IMR-90 (cell line): ENCODE measurements around the gene NET1. TPM values are rescaled to one million over a fixed set of nuclear protein-coding genes. Genes with fewer than 3 reads are reported as not detected.

Experiments
- ATAC-seq: fragments of 200-7000 bp; cut with Tn5 transposase; 2 replicates; pipeline ENCODE4 v1.9.1; 2020; ENCODE audit warnings: low read depth, mild to moderate bottlenecking, moderate library complexity
- BruUV-seq: library from RNA; stranded (reverse); fragments of 400-500 nt; replicated peaks from 2 replicates; lab custom pipeline; 2021; lab: Mats Ljungman, UMichigan
- CTCF ChIA-PET: fragments of 300-600 bp; formaldehyde crosslinking; extraction: SDS; loops from one replicate; lab custom pipeline; 2021; ENCODE audit warnings: antibody characterized with exemption; lab: Yijun Ruan, JAX
- POLR2A ChIA-PET: fragments of 300-600 bp; sonication (Branson Sonifier 250); formaldehyde crosslinking; loops from one replicate; lab custom pipeline; 2022; ENCODE audit warnings: antibody characterized with exemption; ENCODE audit not compliant: unreplicated experiment; lab: Charles Lee
- DNase-seq: peaks from one replicate; pipeline ENCODE4 v3.0.0; 2013
- H2AFZ ChIP-seq: replicated peaks from 2 replicates; pipeline ENCODE3; 2013; ENCODE audit warnings: low read length, mild to moderate bottlenecking; ENCODE audit not compliant: poor library complexity
- H2AK5ac ChIP-seq: 2 replicates; pipeline ENCODE4 v1.6.1; 2013; ENCODE audit warnings: low read depth, low read length, inconsistent platforms
- H2AK9ac ChIP-seq: replicated peaks from 2 replicates; pipeline ENCODE3; 2013; ENCODE audit warnings: mild to moderate bottlenecking, low read depth, low read length, moderate library complexity; ENCODE audit not compliant: poor library complexity
- H2BK120ac ChIP-seq: 2 replicates; pipeline ENCODE4 v1.6.1; 2013; ENCODE audit warnings: low read depth, low read length, inconsistent platforms
- H2BK15ac ChIP-seq: 3 replicates; pipeline ENCODE4 v1.6.1; 2013; ENCODE audit warnings: low read depth, low read length, inconsistent platforms
- H2BK20ac ChIP-seq: 2 replicates; pipeline ENCODE4 v1.6.1; 2013; ENCODE audit warnings: low read depth, mild to moderate bottlenecking, inconsistent platforms, low read length, moderate library complexity
- H2BK5ac ChIP-seq: 2 replicates; pipeline ENCODE4 v1.6.1; 2013; ENCODE audit warnings: mild to moderate bottlenecking, low read depth, low read length, inconsistent platforms; ENCODE audit not compliant: poor library complexity, severe bottlenecking
- H3K14ac ChIP-seq: replicated peaks from 2 replicates; pipeline ENCODE4 v1.6.1; 2013; ENCODE audit warnings: low read depth, low read length, inconsistent platforms
- H3K18ac ChIP-seq: 2 replicates; pipeline ENCODE4 v1.6.1; 2013; ENCODE audit warnings: low read depth, low read length, control low read depth
- H3K23ac ChIP-seq: 2 replicates; pipeline ENCODE4 v1.6.1; 2013; ENCODE audit warnings: low read depth, low read length, inconsistent platforms
- H3K27ac ChIP-seq: 2 replicates; pipeline ENCODE4 v1.5.1; 2013; ENCODE audit warnings: mild to moderate bottlenecking, control low read depth, low read length; ENCODE audit not compliant: insufficient read depth
- H3K27me3 ChIP-seq: 2 replicates; pipeline ENCODE4 v1.6.1; 2013; ENCODE audit warnings: low read length; ENCODE audit not compliant: control insufficient read depth, insufficient read depth
- H3K36me3 ChIP-seq: 2 replicates; pipeline ENCODE4 v1.6.1; 2013; ENCODE audit warnings: low read length, mixed read lengths; ENCODE audit not compliant: control insufficient read depth, insufficient read depth
- H3K4ac ChIP-seq: 2 replicates; pipeline ENCODE4 v1.6.1; 2013; ENCODE audit warnings: low read depth, low read length, inconsistent platforms
- H3K4me1 ChIP-seq: 2 replicates; pipeline ENCODE4 v1.6.1; 2013; ENCODE audit warnings: low read length, mixed read lengths; ENCODE audit not compliant: control insufficient read depth, insufficient read depth
- H3K4me2 ChIP-seq: 2 replicates; pipeline ENCODE4 v1.6.1; 2013; ENCODE audit warnings: low read depth, mild to moderate bottlenecking, control low read depth, low read length, moderate library complexity
- H3K4me3 ChIP-seq: 2 replicates; pipeline ENCODE4 v1.5.1; 2013; ENCODE audit warnings: low read depth, mild to moderate bottlenecking, control low read depth, low read length, moderate library complexity; ENCODE audit not compliant: insufficient read depth
- H3K56ac ChIP-seq: 2 replicates; pipeline ENCODE4 v1.6.1; 2013; ENCODE audit warnings: low read length, inconsistent platforms; ENCODE audit not compliant: insufficient read depth; ENCODE audit errors: extremely low read depth
- H3K79me1 ChIP-seq, 2 experiments: 2 replicates each; pipeline ENCODE4 v1.6.1; 2013; ENCODE audit warnings: low read length in 2 of 2, inconsistent platforms in 1 of 2, low read depth in 1 of 2
- H3K9ac ChIP-seq: 2 replicates; pipeline ENCODE4 v1.6.1; 2013; ENCODE audit warnings: low read depth, low read length, control low read depth
- H3K9me1 ChIP-seq: 2 replicates; pipeline ENCODE4 v1.6.1; 2013; ENCODE audit warnings: low read length, inconsistent platforms; ENCODE audit not compliant: insufficient read depth
- H3K9me3 ChIP-seq: 2 replicates; pipeline ENCODE4 v1.6.1; 2013; ENCODE audit warnings: low read length; ENCODE audit not compliant: control insufficient read depth, insufficient read depth
- H4K20me1 ChIP-seq: 2 replicates; pipeline ENCODE4 v1.6.1; 2013; ENCODE audit warnings: low read length, inconsistent platforms; ENCODE audit not compliant: insufficient read depth
- H4K5ac ChIP-seq: 2 replicates; pipeline ENCODE4 v1.6.1; 2013; ENCODE audit warnings: mild to moderate bottlenecking, low read depth, low read length, control low read depth
- H4K8ac ChIP-seq, 2 experiments: 2 replicates each; pipeline ENCODE4 v1.6.1; 2013; ENCODE audit warnings: low read depth in 2 of 2, low read length in 2 of 2, control low read depth in 1 of 2, inconsistent platforms in 1 of 2
- H4K91ac ChIP-seq: 2 replicates; pipeline ENCODE4 v1.6.1; 2013; ENCODE audit warnings: low read depth, low read length, inconsistent platforms; ENCODE audit not compliant: insufficient read depth
- CTCF ChIP-seq: conservative IDR thresholded peaks from 2 replicates; pipeline ENCODE4 v1.5.1; 2012; ENCODE audit warnings: mild to moderate bottlenecking, low read depth, low read length, improper control_type of control experiment
- FOS ChIP-seq: fragments of 150-350 bp; IDR thresholded peaks from 2 replicates; pipeline ENCODE4 v1.6.1; 2016; ENCODE audit warnings: low read depth, low read length
- MAFK ChIP-seq: IDR thresholded peaks from 2 replicates; pipeline ENCODE4 v1.6.1; 2012; ENCODE audit warnings: low read depth, low read length, improper control_type of control experiment
- MAZ ChIP-seq: IDR thresholded peaks from 2 replicates; pipeline ENCODE4 v1.6.1; 2012; ENCODE audit warnings: low read depth, mild to moderate bottlenecking, low read length, improper control_type of control experiment, moderate library complexity, borderline replicate concordance
- RAD21 ChIP-seq: IDR thresholded peaks from 2 replicates; pipeline ENCODE4 v1.6.1; 2012; ENCODE audit warnings: low read length, improper control_type of control experiment
- RFX5 ChIP-seq: IDR thresholded peaks from 2 replicates; pipeline ENCODE4 v1.8.0; 2012; ENCODE audit warnings: low read depth, mild to moderate bottlenecking, low read length, moderate library complexity
- USF2 ChIP-seq: fragments of 150-350 bp; IDR thresholded peaks from 2 replicates; pipeline ENCODE4 v1.6.1; 2017; ENCODE audit warnings: mild to moderate bottlenecking, antibody characterized with exemption, low read length, low read depth
- WGBS, 2 experiments: methylation state at CpG; one replicate each; pipeline versions ENCODE4 v1.1.5 to v1.1.7; 2013; ENCODE audit warnings: missing lambda C conversion rate in 2 of 2; ENCODE audit not compliant: insufficient read length in 1 of 2; ENCODE audit errors: extremely low coverage in 2 of 2; 5-methylcytosine and 5-hydroxymethylcytosine counted together
- dilution Hi-C: fragments of 300-500 bp; cut with HindIII; formaldehyde crosslinking; loops from one replicate; pipeline ENCODE4 v1.14.3; 2018; ENCODE audit warnings: low sequenced_read_pairs; ENCODE audit not compliant: unreplicated experiment
- in situ Hi-C: fragments of 300-500 bp; cut with MboI; formaldehyde crosslinking; loops from 3 replicates; pipeline ENCODE4 v1.14.3; 2019; ENCODE audit warnings: low sequenced_read_pairs, inconsistent platforms, mixed read lengths
- intact Hi-C: fragments of 100-400 bp; cut with micrococcal nuclease; formaldehyde crosslinking; loops from 2 replicates; pipeline ENCODE4 v1.10.0; 2022
- polyA plus RNA-seq, 3 experiments: library from polyadenylated mRNA; depleted of rRNA; stranded (reverse); fragments of >200 nt; gene quantifications; 2 replicates each; pipeline ENCODE4 v1.2.3, GENCODE V29; 2012; ENCODE audit warnings: low replicate concordance in 1 of 3
- total RNA-seq: library from RNA; depleted of rRNA; stranded (reverse); fragments of >200 nt; gene quantifications from 2 replicates; pipeline ENCODE4 v1.2.3, GENCODE V29; 2012

NET1 gene
- total and polyA plus RNA-seq, 2 of the 4 experiments (the other 2 are of a cell fraction), result 20.0 to 54.7 TPM

- Histone ChIP-seq H2AFZ (no peak overlapping the region), H3K9ac (no peak overlapping the region), H2BK120ac (no peak overlapping the region), H2BK5ac (no peak overlapping the region), H3K36me3 (no peaks in the 10 kb centered on the region), H3K4me3 (no peak overlapping the region), H2BK20ac (no peak overlapping the region), H3K23ac (no peak overlapping the region), H3K9me3 (peaks cover 4% of the 10 kb centered on the region), H4K8ac (no peak overlapping the region), H3K27ac (no peak overlapping the region), H3K18ac (no peak overlapping the region), H3K27me3 (peaks cover 8% of the 10 kb centered on the region; the same call in 1 of the 2 replicates), H4K91ac (no peak overlapping the region), H2BK15ac (no peak overlapping the region), H3K56ac (no peak overlapping the region), H2AK9ac (no peak overlapping the region), H4K20me1 (no peaks in the 10 kb centered on the region), H4K5ac (no peak overlapping the region), H2AK5ac (no peak overlapping the region), H3K79me1 (no peaks in the 10 kb centered on the region), H3K4ac (no peak overlapping the region), H3K4me2 (no peak overlapping the region), H3K9me1 (no peaks in the 10 kb centered on the region), H3K14ac (no peak overlapping the region; the same call in 1 of the 2 replicates), H3K4me1 (no peaks in the 10 kb centered on the region)
- dilution Hi-C loops, result no loop called here
- in situ Hi-C loops, result no loop called here
- WGBS, 2 experiments, result no CpG with 5 or more reads among the region's 7 CpGs
- intact Hi-C loops, result no loop called here
- BruUV-seq, result no TSS peak
- TF ChIP-seq RFX5, result no peak
- no peak for TF ChIP-seq RAD21
- no peak for TF ChIP-seq CTCF
- TF ChIP-seq MAZ, result no peak
- no peak for TF ChIP-seq USF2
- no peak for TF ChIP-seq MAFK
- no peak for TF ChIP-seq FOS
- ATAC-seq (no peak), DNase-seq (no peak)
- ChIA-PET POLR2A (no interaction called here), CTCF (no interaction called here)
Observed at GRCh38 chr10:5491477-5491876, 79.1 kb downstream of the NET1 start.
